AML-193 (cell line): ENCODE results near the gene SRCIN1.
"Not testable (repeated sequence)": the region's sequence is repeated elsewhere in the genome, so short reads cannot be mapped to it uniquely, and the experiment has no call there.

ENCODE experiments used
- DNase-seq, 2 experiments: peaks; one replicate each; lab custom pipeline; 2025; lab: John Stamatoyannopoulos, UW

SRCIN1 gene

DNA sequence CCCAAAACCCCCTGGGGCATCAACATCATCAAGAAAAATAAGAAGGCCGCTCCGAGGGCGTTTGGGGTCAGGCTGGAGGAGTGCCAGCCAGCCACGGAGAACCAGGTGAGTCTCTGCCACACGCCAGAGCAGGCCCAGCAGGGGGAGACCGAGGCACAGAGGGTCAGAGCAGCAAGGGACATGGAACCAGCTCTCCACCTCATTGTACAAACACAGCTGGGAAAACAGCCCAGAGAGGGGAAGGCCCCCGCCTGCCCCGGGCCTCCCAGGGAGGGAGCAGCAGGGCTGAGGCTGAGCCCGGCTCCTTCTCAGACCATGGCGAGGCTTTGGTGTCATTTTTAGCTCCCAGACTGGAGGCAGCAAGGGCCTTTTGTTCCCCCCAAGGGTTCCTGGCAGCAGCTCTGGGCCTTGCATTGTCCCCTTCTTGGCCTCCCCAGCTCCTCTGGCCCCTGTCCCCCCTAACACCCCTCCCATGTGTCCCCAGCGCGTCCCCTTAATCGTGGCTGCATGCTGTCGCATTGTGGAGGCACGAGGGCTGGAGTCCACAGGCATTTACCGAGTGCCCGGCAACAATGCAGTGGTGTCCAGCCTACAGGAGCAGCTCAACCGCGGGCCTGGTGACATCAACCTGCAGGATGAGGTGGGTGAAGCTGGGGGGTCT, 123.6 kb downstream of the SRCIN1 start:
- DNase-seq, result not testable (repeated sequence)
